ENCODE results near the gene FSTL1. TPM values are rescaled to one million over a fixed set of nuclear protein-coding genes. Genes with fewer than 3 reads are reported as not detected.

The FSTL1 gene
- total RNA-seq, 1 experiment from 2014 or later: 1.4 TPM

DNA sequence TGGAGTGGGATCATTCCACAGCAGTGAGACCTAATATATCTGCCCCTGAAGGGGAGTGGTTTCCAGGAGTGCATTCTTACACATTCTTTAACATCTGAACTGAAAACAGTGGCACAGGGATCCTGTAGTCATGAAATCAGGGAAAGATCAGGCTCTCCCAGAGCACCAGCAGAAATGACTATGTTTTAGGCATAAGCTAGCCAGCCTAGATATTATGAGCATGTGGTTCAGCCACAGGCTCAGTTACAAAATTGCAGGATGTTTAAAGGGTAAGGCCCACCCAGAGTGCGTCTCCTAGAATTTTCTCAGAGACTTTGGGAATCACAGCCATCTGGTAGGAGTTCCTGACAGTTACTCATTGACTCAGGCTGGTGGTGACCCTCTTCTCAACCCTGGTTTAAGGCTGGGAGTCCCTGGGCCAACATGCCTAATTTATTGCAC is 20.9 kb downstream of the FSTL1 start:
- H3K4me1 Mint-ChIP-seq (ENCODE audit: low read depth, unreplicated experiment): peaks cover 16% of the 10 kb centered on the region
- H3K36me3 Mint-ChIP-seq (ENCODE audit: insufficient read depth, unreplicated experiment): no peaks in the 10 kb centered on the region
- Histone ChIP-seq H3K36me3 (ENCODE audit: control insufficient read depth, insufficient read depth, low read length) (no peaks in the 10 kb centered on the region), H3K4me1 (peaks cover 14% of the 10 kb centered on the region), H3K4me3 (ENCODE audit: low read depth, low read length) (no peak overlapping the region), H3K9me3 (no peaks in the 10 kb centered on the region), H3K27me3 (replicated peaks; ENCODE audit: control insufficient read depth, insufficient read depth, low read length) (no peaks in the 10 kb centered on the region)
- no peaks in the 10 kb centered on the region for H3K27me3 Mint-ChIP-seq (ENCODE audit: insufficient read depth, unreplicated experiment)
- no TSS peak for BruUV-seq (replicated peaks)
- no peak overlapping the region for H3K27ac Mint-ChIP-seq (ENCODE audit: unreplicated experiment)
- ChIA-PET CTCF (interaction anchor here (2.5 kb wide), 1 partner anchor 13 kb away, joined by 10 read pairs; no protein-coding TSS in a partner anchor), POLR2A (no interaction called here)
- TF ChIP-seq, protein P1, sequence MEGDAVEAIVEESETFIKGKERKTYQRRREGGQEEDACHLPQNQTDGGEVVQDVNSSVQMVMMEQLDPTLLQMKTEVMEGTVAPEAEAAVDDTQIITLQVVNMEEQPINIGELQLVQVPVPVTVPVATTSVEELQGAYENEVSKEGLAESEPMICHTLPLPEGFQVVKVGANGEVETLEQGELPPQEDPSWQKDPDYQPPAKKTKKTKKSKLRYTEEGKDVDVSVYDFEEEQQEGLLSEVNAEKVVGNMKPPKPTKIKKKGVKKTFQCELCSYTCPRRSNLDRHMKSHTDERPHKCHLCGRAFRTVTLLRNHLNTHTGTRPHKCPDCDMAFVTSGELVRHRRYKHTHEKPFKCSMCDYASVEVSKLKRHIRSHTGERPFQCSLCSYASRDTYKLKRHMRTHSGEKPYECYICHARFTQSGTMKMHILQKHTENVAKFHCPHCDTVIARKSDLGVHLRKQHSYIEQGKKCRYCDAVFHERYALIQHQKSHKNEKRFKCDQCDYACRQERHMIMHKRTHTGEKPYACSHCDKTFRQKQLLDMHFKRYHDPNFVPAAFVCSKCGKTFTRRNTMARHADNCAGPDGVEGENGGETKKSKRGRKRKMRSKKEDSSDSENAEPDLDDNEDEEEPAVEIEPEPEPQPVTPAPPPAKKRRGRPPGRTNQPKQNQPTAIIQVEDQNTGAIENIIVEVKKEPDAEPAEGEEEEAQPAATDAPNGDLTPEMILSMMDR (IDR thresholded peaks at IDR 0.05; ENCODE audit: insufficient read depth in 1 of 2, low read depth in 1 of 2, low read length in 1 of 2, severe bottlenecking in 1 of 2, unreplicated experiment in 1 of 2): no peak
- H3K9me3 Mint-ChIP-seq (ENCODE audit: unreplicated experiment): no peaks in the 10 kb centered on the region
- no peak overlapping the region for H3K4me3 Mint-ChIP-seq (ENCODE audit: unreplicated experiment)
- intact Hi-C loops (cut with micrococcal nuclease; ENCODE audit: unreplicated experiment): no loop called here
- DNase-seq: no peak

DNA sequence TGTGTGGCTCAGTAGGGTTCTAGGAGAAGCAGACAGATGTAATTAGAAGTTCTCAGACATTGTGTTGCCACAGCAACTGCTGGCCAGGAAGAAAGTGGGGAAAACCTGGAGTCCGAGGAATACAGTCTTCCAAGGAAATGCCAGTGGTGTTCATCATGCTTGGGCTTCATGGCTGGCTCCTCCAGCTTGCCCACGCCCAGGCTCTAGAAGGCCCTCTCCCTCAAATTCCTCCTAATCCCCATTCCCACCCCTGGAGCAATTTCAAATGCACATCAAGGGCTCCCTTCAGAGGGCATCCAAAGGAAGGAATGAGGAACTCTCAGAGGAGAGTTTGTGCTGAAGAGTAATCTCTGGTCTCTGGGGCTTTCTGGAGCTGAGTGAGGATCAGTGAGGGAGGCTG is 21.9 kb downstream of the FSTL1 start:
- Mint-ChIP-seq H3K4me3 (ENCODE audit: unreplicated experiment) (no peak overlapping the region), H3K27ac (ENCODE audit: unreplicated experiment) (no peak overlapping the region), H3K9me3 (ENCODE audit: unreplicated experiment) (no peaks in the 10 kb centered on the region), H3K27me3 (ENCODE audit: insufficient read depth, unreplicated experiment) (no peaks in the 10 kb centered on the region), H3K4me1 (ENCODE audit: low read depth, unreplicated experiment) (peaks cover 16% of the 10 kb centered on the region), H3K36me3 (ENCODE audit: insufficient read depth, unreplicated experiment) (no peaks in the 10 kb centered on the region)
- Histone ChIP-seq H3K4me1 (peaks cover 14% of the 10 kb centered on the region), H3K4me3 (ENCODE audit: low read depth, low read length) (no peak overlapping the region), H3K27me3 (replicated peaks; ENCODE audit: control insufficient read depth, insufficient read depth, low read length) (no peaks in the 10 kb centered on the region), H3K9me3 (no peaks in the 10 kb centered on the region), H3K36me3 (ENCODE audit: control insufficient read depth, insufficient read depth, low read length) (no peaks in the 10 kb centered on the region)
- TF ChIP-seq, protein P1 (IDR thresholded peaks at IDR 0.05; ENCODE audit: insufficient read depth in 1 of 2, low read depth in 1 of 2, low read length in 1 of 2, severe bottlenecking in 1 of 2, unreplicated experiment in 1 of 2): no peak
- intact Hi-C loops (cut with micrococcal nuclease; ENCODE audit: unreplicated experiment): no loop called here
- ChIA-PET CTCF (no interaction called here), POLR2A (no interaction called here)
- no peak for DNase-seq
- BruUV-seq (replicated peaks): no TSS peak

DNA sequence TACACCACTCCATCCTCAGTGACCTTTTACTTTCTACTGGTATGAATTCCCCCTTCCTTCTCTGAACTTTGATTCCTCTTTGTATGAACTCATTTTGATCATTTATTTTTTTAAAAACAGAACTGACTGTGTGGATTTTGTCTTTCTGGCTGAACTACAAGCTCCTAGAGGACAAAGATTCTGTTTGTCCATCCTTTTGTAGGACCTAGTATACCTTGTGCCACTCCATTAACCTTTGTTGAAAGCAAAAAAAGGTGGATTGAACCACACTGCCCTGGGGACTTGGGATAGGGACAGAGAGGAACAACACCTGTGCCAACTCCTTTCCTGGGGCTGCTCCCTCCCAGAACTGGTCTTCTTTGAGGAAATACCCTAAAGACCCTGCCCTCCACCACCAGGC is 23.6 kb downstream of the FSTL1 start:
- Mint-ChIP-seq H3K27me3 (ENCODE audit: insufficient read depth, unreplicated experiment) (no peaks in the 10 kb centered on the region), H3K27ac (ENCODE audit: unreplicated experiment) (no peak overlapping the region), H3K4me3 (ENCODE audit: unreplicated experiment) (no peak overlapping the region), H3K9me3 (ENCODE audit: unreplicated experiment) (no peaks in the 10 kb centered on the region), H3K36me3 (ENCODE audit: insufficient read depth, unreplicated experiment) (no peaks in the 10 kb centered on the region), H3K4me1 (ENCODE audit: low read depth, unreplicated experiment) (peaks cover 9% of the 10 kb centered on the region)
- no TSS peak for BruUV-seq (replicated peaks)
- Histone ChIP-seq H3K27me3 (replicated peaks; ENCODE audit: control insufficient read depth, insufficient read depth, low read length) (no peaks in the 10 kb centered on the region), H3K4me3 (ENCODE audit: low read depth, low read length) (no peak overlapping the region), H3K4me1 (peaks cover 6% of the 10 kb centered on the region), H3K9me3 (no peaks in the 10 kb centered on the region), H3K36me3 (ENCODE audit: control insufficient read depth, insufficient read depth, low read length) (no peaks in the 10 kb centered on the region)
- DNase-seq: no peak
- ChIA-PET CTCF (interaction anchor here (1.0 kb wide), 1 partner anchor 131 kb away, joined by 3 read pairs; no protein-coding TSS in a partner anchor), POLR2A (no interaction called here)
- TF ChIP-seq, protein P1 (IDR thresholded peaks at IDR 0.05; ENCODE audit: insufficient read depth in 1 of 2, low read depth in 1 of 2, low read length in 1 of 2, severe bottlenecking in 1 of 2, unreplicated experiment in 1 of 2): no peak
- intact Hi-C loops (cut with micrococcal nuclease; ENCODE audit: unreplicated experiment): no loop called here

Data from Caco-2 (cell line).